Measurements from ENCODE around the gene MUC5B.

GRCh38 chr11:1227551-1228100, 4.8 kb downstream of the MUC5B start:
- TF ChIP-seq EZH2 (IDR thresholded peaks at IDR 0.05; ENCODE audit: low read length, missing control alignments) (no peak), CTCF (conservative IDR thresholded peaks at IDR 0.05 in 1 of 2, IDR thresholded peaks at IDR 0.05 in 1 of 2; ENCODE audit: low read depth in 1 of 2, low read length in 2 of 2) (no peak)
